ENCODE measurements around the gene LRRC43. TPM values are rescaled to one million over a fixed set of nuclear protein-coding genes. Genes with fewer than 3 reads are reported as not detected.

Gene LRRC43, protein sequence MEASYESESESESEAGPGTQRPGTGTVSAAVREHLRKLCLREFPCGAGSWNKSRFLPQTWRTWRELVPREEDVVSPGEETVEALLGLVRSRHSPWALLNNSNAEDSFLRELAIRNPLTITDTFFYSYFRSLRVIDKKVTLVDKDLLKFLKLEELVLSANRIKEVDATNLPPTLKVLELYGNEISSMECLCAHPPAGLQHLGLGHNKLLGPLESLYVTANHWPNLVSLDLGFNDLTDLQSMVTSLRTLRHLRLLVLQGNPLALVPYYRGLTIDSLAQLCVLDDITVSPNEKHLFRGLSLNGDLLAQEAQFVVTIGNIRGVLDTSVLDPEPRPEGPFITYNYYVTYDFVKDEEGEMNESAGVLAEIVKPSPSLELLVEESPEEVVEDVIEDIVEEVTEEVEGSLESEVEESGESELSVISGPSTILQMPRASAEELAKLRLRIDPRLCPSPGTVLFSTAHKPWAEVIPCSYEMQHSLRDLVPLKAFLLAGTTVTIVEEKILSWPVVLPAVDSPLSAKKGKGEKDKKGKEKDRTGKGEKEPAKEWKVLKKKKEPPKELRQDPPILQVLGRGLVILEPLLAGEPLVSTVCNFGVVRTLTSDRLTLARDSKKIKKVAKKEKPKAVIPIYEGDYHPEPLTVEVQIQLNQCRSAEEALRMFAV
- 0.46 and 0.53 TPM in 2 replicates for total RNA-seq (2021)
- long read RNA-seq, partial matches to known transcripts, result 2 of 2 reads
- long read RNA-seq, other reads (novel, unspliced or antisense), result 0 of 2 reads

DNA sequence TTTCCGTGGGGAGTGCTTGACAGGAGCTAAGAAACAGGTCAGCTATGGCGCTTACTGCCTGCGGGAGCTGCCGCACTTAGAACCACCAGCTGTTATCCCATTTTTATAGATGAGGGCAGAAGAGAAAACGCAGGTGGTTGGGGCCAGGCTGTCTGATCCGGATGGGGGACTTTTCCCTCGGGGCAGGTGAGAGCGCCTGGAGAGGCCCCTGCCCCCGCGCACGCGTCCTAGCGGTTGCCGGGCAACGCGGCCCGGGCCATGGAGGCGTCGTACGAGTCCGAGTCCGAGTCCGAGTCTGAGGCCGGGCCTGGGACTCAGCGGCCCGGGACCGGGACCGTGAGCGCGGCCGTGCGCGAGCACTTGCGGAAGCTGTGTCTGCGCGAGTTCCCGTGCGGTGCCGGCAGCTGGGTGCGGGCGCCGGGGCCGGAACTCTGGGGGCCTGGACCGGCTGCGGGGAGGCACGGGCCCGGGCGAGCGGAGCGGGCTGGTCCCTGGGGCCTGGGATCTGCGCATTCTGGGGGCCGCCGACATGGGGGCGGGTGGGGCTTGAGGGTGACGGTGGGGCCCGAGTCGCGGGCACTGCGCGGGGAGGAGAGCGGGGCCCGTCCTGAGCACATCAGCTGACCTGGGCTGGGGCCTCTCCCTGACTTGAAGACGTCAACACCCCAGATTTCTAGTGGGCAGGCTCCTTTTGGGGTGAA, at the start of gene LRRC43:
LRRC43 (plus strand) TSS at position 237 of the 701 bp plus-strand sequence; CDS start at position 259, 22 bp downstream.
- no peak within 1 kb of the TSS for H3K9ac ChIP-seq (ENCODE audit: extremely low read depth, insufficient read length, low read length)
- no peak within 1 kb of the TSS for H2BK15ac ChIP-seq (ENCODE audit: low read depth, low read length)
- no peak within 1 kb of the TSS for H3T11ph ChIP-seq (ENCODE audit: low read length)
- no peaks in the 10 kb centered on the region; a peak in 2 of 7 replicates for H3K36me3 Mint-ChIP-seq (ENCODE audit: insufficient read depth in 1 of 3, low read depth in 3 of 3)
- H3K4me3 Mint-ChIP-seq, result peak within 1 kb of the TSS; percentile 66 to 85
- H3K9me3 Mint-ChIP-seq, result no peaks in the 10 kb centered on the region; a peak in 1 of 5 replicates
- H4K20me1 ChIP-seq (ENCODE audit: control insufficient read depth, insufficient read depth, insufficient read length), result no peaks in the 10 kb centered on the region
- no CpG with 5 or more reads among the region's 63 CpGs for WGBS (ENCODE audit: extremely low coverage, insufficient read length, low lambda C conversion rate)
- H3K27ac Mint-ChIP-seq, result no peak within 1 kb of the TSS
- no peak within 1 kb of the TSS for H4K91ac ChIP-seq (ENCODE audit: insufficient read length, low read depth, low read length)
- no peak within 1 kb of the TSS for H2AFZ ChIP-seq (ENCODE audit: low read length)
- H2BK5ac ChIP-seq (ENCODE audit: insufficient read length, low read length), result no peak within 1 kb of the TSS
- H3K27ac ChIP-seq (ENCODE audit: insufficient read length, low read depth, low read length), result no peak within 1 kb of the TSS
- peaks cover 30% of the 10 kb centered on the region for H3K27me3 Mint-ChIP-seq (ENCODE audit: low read depth)
- no peaks in the 10 kb centered on the region for H3K9me3 ChIP-seq (ENCODE audit: control insufficient read depth, low read depth, low read length)
- TF ChIP-seq, protein P1, sequence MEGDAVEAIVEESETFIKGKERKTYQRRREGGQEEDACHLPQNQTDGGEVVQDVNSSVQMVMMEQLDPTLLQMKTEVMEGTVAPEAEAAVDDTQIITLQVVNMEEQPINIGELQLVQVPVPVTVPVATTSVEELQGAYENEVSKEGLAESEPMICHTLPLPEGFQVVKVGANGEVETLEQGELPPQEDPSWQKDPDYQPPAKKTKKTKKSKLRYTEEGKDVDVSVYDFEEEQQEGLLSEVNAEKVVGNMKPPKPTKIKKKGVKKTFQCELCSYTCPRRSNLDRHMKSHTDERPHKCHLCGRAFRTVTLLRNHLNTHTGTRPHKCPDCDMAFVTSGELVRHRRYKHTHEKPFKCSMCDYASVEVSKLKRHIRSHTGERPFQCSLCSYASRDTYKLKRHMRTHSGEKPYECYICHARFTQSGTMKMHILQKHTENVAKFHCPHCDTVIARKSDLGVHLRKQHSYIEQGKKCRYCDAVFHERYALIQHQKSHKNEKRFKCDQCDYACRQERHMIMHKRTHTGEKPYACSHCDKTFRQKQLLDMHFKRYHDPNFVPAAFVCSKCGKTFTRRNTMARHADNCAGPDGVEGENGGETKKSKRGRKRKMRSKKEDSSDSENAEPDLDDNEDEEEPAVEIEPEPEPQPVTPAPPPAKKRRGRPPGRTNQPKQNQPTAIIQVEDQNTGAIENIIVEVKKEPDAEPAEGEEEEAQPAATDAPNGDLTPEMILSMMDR (conservative IDR thresholded peaks at IDR 0.05), result no peak
- DNase-seq, result peak; percentile 78
- no peak within 1 kb of the TSS for H3K23ac ChIP-seq (ENCODE audit: insufficient read length, low read depth, low read length)
- H2BK120ac ChIP-seq (ENCODE audit: low read depth, low read length, poor library complexity, severe bottlenecking), result no peak within 1 kb of the TSS
- H2AK5ac ChIP-seq (ENCODE audit: insufficient read length, low read length), result no peak within 1 kb of the TSS
- H3K79me2 ChIP-seq (ENCODE audit: insufficient read depth, low read length), result no peaks in the 10 kb centered on the region
- no peaks in the 10 kb centered on the region for H3K79me1 ChIP-seq (ENCODE audit: insufficient read depth, low read depth, low read length, poor library complexity, severe bottlenecking)
- no peak within 1 kb of the TSS for H4K5ac ChIP-seq (ENCODE audit: insufficient read length, low read depth, low read length)
- no peaks in the 10 kb centered on the region for H3K27me3 ChIP-seq (ENCODE audit: insufficient read depth, low read length)
- H4K8ac ChIP-seq (replicated peaks; ENCODE audit: insufficient read length, low read depth, low read length), result no peak within 1 kb of the TSS
- peak within 1 kb of the TSS; percentile 33 for H3K4me2 ChIP-seq (ENCODE audit: insufficient read depth, insufficient read length, low read length)
- no peaks in the 10 kb centered on the region for H3K4me1 ChIP-seq (ENCODE audit: insufficient read depth, low read length)
- H3K4ac ChIP-seq (ENCODE audit: low read depth, low read length), result no peak within 1 kb of the TSS
- no peak within 1 kb of the TSS for H3K56ac ChIP-seq (ENCODE audit: insufficient read length, low read depth, low read length)
- no peak within 1 kb of the TSS for H3K18ac ChIP-seq (ENCODE audit: insufficient read length, low read depth, low read length)
- H3K23me2 ChIP-seq (ENCODE audit: insufficient read length, low read depth, low read length, poor library complexity, severe bottlenecking), result no peaks in the 10 kb centered on the region
- no peak within 1 kb of the TSS for H2BK12ac ChIP-seq (ENCODE audit: insufficient read length, low read depth, low read length)
- H3K14ac ChIP-seq (ENCODE audit: insufficient read depth, low read length), result no peak within 1 kb of the TSS
- no peak within 1 kb of the TSS for H2BK20ac ChIP-seq (ENCODE audit: low read depth, low read length, poor library complexity, severe bottlenecking)
- peaks cover 3 to 8% of the 10 kb centered on the region in 2 experiments; a peak in 2 of 4 replicates for H3K4me1 Mint-ChIP-seq
